GM19438 (cell line): ENCODE results near the gene SLC23A3.
A peak's percentile ranks its signal among the peaks of the same experiment; 100 is the strongest.

Experiments
- ATAC-seq: cut with Tn5 transposase; IDR thresholded peaks from one replicate; pipeline ENCODE4 v1.9.1; 2021; ENCODE audit warnings: low read depth; ENCODE audit not compliant: unreplicated experiment

The SLC23A3 gene

GRCh38 chr2:219176818-219177551 lies 7.2 kb upstream of the SLC23A3 start, which contains the start of gene CNPPD1:
Gene CNPPD1 (minus strand): TSS chr2:219176925. CDS start chr2:219176828, 97 bp downstream.
- peak; percentile 68 for ATAC-seq

GRCh38 chr2:219175928-219176817 lies 6.3 kb upstream of the SLC23A3 start:
- ATAC-seq: peak; percentile 33

GRCh38 chr2:219175486-219175885 lies 5.7 kb upstream of the SLC23A3 start:
- ATAC-seq: no peak

- no peak for ATAC-seq
Observed at GRCh38 chr2:219174801-219175200, 5.0 kb upstream of the SLC23A3 start.

GRCh38 chr2:219174146-219174545 lies 4.3 kb upstream of the SLC23A3 start:
- no peak for ATAC-seq

GRCh38 chr2:219173176-219173575 lies 3.3 kb upstream of the SLC23A3 start:
- no peak for ATAC-seq

GRCh38 chr2:219172231-219173154 lies 2.7 kb upstream of the SLC23A3 start:
- no peak for ATAC-seq

GRCh38 chr2:219171231-219171651 lies 1.4 kb upstream of the SLC23A3 start:
- ATAC-seq: no peak

GRCh38 chr2:219168932-219169331 lies 897 bp downstream of the SLC23A3 start:
- ATAC-seq: no peak

- ATAC-seq: no peak
Observed at GRCh38 chr2:219168526-219168925, 1.3 kb downstream of the SLC23A3 start.

- ATAC-seq: no peak
Observed at GRCh38 chr2:219167997-219168396, 1.8 kb downstream of the SLC23A3 start.

GRCh38 chr2:219165058-219165911 lies 4.5 kb downstream of the SLC23A3 start:
- ATAC-seq: no peak

GRCh38 chr2:219163156-219163555 lies 6.7 kb downstream of the SLC23A3 start:
- no peak for ATAC-seq

GRCh38 chr2:219161097-219161496 lies 8.7 kb downstream of the SLC23A3 start:
- no peak for ATAC-seq

- ATAC-seq: peak; percentile 81
Observed at GRCh38 chr2:219160186-219161017, 9.4 kb downstream of the SLC23A3 start, which contains the start of gene NHEJ1. Gene NHEJ1 (minus strand): TSS chr2:219160815. CDS start chr2:219158362, 2,453 bp downstream.

GRCh38 chr2:219159771-219160185 lies 10.1 kb downstream of the SLC23A3 start:
- ATAC-seq: no peak

- no peak for ATAC-seq
Observed at GRCh38 chr2:219158586-219158985, 11.2 kb downstream of the SLC23A3 start.

- no peak for ATAC-seq
Observed at GRCh38 chr2:219158025-219158424, 11.8 kb downstream of the SLC23A3 start.

- no peak for ATAC-seq
Observed at GRCh38 chr2:219157396-219157795, 12.4 kb downstream of the SLC23A3 start.
